Measurements from ENCODE around the gene RC3H2. TPM values are rescaled to one million over a fixed set of nuclear protein-coding genes. Genes with fewer than 3 reads are reported as not detected.
A peak's percentile ranks its signal among the peaks of the same experiment; 100 is the strongest.

Gene RC3H2
- total and polyA plus RNA-seq, 2 of the 13 experiments (the other 11 are each of a cell fraction or from before 2014, with no cell fraction given), result 21.0 to 36.4 TPM

DNA sequence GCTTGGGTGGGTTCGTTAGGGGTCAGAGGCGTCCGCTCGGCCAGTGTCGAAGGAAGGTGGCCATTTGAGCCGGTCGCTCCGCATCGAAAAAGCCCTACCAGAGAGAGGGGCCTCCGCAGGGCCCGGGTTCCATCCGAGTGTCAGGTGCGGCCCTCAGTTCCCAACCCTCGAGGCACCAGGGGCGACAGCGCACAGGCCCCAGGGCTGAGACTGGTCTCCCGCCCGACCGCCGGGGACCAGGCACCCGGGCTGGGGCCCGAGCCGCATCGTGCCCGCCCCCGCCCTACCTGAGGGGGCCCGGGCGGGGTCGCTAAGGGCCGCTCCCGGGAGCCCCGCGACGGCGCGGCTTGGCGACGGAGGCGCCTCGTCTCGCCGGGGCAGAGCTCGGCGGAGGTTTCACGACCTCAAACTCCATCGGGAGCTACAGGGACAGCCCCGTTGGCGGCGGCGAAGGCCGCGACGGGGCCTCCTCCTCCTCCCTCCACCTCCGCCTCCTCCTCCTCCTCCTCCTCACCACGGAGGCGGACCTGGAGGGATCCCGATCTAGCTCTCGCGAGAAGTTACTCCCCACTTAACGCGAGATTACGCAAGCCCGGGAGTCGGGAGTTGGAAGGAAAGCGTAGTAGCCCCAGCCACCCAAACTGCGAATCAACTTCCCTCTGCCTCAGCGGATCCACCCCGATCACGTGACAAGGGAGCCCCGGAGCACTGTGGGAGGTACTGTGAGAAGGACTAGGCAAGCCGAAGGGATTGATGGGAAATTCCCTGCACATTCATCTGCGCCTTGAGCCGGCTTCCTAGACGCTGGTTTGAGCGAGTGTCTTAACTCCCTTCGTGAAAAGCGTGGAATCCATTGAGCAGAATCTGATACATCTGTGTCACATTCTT, at the start of gene RC3H2 (continued):
- TF ChIP-seq, protein P1, sequence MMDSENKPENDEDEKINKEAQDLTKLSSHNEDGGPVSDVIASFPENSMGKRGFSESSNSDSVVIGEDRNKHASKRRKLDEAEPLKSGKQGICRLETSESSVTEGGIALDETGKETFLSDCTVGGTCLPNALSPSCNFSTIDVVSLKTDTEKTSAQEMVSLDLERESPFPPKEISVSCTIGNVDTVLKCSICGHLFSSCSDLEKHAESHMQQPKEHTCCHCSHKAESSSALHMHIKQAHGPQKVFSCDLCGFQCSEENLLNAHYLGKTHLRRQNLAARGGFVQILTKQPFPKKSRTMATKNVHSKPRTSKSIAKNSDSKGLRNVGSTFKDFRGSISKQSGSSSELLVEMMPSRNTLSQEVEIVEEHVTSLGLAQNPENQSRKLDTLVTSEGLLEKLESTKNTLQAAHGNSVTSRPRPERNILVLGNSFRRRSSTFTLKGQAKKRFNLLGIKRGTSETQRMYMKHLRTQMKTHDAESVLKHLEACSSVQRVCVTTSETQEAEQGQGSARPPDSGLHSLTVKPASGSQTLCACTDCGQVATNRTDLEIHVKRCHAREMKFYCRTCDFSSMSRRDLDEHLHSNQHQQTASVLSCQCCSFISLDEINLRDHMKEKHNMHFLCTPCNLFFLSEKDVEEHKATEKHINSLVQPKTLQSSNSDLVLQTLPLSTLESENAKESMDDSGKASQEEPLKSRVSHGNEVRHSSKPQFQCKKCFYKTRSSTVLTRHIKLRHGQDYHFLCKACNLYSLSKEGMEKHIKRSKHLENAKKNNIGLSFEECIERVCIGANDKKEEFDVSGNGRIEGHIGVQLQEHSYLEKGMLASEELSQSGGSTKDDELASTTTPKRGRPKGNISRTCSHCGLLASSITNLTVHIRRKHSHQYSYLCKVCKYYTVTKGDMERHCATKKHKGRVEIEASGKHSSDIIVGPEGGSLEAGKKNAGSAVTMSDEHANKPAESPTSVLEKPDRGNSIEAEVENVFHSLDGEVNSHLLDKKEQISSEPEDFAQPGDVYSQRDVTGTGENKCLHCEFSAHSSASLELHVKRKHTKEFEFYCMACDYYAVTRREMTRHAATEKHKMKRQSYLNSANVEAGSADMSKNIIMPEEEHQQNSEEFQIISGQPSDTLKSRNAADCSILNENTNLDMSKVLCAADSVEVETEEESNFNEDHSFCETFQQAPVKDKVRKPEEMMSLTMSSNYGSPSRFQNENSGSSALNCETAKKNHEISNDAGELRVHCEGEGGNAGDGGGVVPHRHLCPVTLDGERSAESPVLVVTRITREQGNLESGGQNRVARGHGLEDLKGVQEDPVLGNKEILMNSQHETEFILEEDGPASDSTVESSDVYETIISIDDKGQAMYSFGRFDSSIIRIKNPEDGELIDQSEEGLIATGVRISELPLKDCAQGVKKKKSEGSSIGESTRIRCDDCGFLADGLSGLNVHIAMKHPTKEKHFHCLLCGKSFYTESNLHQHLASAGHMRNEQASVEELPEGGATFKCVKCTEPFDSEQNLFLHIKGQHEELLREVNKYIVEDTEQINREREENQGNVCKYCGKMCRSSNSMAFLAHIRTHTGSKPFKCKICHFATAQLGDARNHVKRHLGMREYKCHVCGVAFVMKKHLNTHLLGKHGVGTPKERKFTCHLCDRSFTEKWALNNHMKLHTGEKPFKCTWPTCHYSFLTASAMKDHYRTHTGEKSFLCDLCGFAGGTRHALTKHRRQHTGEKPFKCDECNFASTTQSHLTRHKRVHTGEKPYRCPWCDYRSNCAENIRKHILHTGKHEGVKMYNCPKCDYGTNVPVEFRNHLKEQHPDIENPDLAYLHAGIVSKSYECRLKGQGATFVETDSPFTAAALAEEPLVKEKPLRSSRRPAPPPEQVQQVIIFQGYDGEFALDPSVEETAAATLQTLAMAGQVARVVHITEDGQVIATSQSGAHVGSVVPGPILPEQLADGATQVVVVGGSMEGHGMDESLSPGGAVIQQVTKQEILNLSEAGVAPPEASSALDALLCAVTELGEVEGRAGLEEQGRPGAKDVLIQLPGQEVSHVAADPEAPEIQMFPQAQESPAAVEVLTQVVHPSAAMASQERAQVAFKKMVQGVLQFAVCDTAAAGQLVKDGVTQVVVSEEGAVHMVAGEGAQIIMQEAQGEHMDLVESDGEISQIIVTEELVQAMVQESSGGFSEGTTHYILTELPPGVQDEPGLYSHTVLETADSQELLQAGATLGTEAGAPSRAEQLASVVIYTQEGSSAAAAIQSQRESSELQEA (CRISPR knock-in tag; IDR thresholded peaks at IDR 0.05; ENCODE audit: not compliant biosample characterization), result no peak
- TF ChIP-seq KMT2A (CRISPR knock-in tag; IDR thresholded peaks at IDR 0.05), result peak; percentile 65
- TF ChIP-seq HNRNPH1 (optimal IDR thresholded peaks at IDR 0.05; ENCODE audit: low read depth, low read length), result no peak
- TF ChIP-seq ZNF768 (CRISPR knock-in tag; IDR thresholded peaks at IDR 0.05), result peak; percentile 67; the same call in 1 of the 2 replicates
- TF ChIP-seq ISX (CRISPR knock-in tag; conservative IDR thresholded peaks at IDR 0.05), result no peak
- TF ChIP-seq ZNF501 (CRISPR knock-in tag; IDR thresholded peaks at IDR 0.05), result no peak
- TF ChIP-seq, protein P2, sequence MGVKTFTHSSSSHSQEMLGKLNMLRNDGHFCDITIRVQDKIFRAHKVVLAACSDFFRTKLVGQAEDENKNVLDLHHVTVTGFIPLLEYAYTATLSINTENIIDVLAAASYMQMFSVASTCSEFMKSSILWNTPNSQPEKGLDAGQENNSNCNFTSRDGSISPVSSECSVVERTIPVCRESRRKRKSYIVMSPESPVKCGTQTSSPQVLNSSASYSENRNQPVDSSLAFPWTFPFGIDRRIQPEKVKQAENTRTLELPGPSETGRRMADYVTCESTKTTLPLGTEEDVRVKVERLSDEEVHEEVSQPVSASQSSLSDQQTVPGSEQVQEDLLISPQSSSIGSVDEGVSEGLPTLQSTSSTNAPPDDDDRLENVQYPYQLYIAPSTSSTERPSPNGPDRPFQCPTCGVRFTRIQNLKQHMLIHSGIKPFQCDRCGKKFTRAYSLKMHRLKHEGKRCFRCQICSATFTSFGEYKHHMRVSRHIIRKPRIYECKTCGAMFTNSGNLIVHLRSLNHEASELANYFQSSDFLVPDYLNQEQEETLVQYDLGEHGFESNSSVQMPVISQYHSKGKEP (CRISPR knock-in tag; IDR thresholded peaks at IDR 0.05), result no peak
- TF ChIP-seq, protein P3, sequence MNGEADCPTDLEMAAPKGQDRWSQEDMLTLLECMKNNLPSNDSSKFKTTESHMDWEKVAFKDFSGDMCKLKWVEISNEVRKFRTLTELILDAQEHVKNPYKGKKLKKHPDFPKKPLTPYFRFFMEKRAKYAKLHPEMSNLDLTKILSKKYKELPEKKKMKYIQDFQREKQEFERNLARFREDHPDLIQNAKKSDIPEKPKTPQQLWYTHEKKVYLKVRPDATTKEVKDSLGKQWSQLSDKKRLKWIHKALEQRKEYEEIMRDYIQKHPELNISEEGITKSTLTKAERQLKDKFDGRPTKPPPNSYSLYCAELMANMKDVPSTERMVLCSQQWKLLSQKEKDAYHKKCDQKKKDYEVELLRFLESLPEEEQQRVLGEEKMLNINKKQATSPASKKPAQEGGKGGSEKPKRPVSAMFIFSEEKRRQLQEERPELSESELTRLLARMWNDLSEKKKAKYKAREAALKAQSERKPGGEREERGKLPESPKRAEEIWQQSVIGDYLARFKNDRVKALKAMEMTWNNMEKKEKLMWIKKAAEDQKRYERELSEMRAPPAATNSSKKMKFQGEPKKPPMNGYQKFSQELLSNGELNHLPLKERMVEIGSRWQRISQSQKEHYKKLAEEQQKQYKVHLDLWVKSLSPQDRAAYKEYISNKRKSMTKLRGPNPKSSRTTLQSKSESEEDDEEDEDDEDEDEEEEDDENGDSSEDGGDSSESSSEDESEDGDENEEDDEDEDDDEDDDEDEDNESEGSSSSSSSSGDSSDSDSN (CRISPR knock-in tag; IDR thresholded peaks at IDR 0.05), result peak; percentile 92; the same call in 1 of the 2 replicates
- TF ChIP-seq MTF1 (CRISPR knock-in tag; IDR thresholded peaks at IDR 0.05), result 0 out of 2 replicates have a peak, but pooled peaks have one; percentile 28
- no peak for TF ChIP-seq ATF7 (IDR thresholded peaks at IDR 0.05)
- no peak for TF ChIP-seq ATF7 (CRISPR knock-in tag; IDR thresholded peaks at IDR 0.05)
- TF ChIP-seq, protein P4, sequence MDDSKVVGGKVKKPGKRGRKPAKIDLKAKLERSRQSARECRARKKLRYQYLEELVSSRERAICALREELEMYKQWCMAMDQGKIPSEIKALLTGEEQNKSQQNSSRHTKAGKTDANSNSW (CRISPR knock-in tag; IDR thresholded peaks at IDR 0.05; ENCODE audit: borderline replicate concordance), result no peak
- TF ChIP-seq ATF1 (CRISPR knock-in tag; IDR thresholded peaks at IDR 0.05), result peak; percentile 72
- TF ChIP-seq ZNF724P (CRISPR knock-in tag; IDR thresholded peaks at IDR 0.05; ENCODE audit: borderline replicate concordance), result no peak
- peak; percentile 55; the same call in 1 of the 2 replicates for TF ChIP-seq ZNF788 (CRISPR knock-in tag; IDR thresholded peaks at IDR 0.05; ENCODE audit: borderline replicate concordance)
- no peak for TF ChIP-seq ZNF292 (CRISPR knock-in tag; IDR thresholded peaks at IDR 0.05; ENCODE audit: borderline replicate concordance, low read depth)
- TF ChIP-seq TEAD3 (CRISPR knock-in tag; optimal IDR thresholded peaks at IDR 0.05; ENCODE audit: borderline replicate concordance), result peak; percentile 91
